Amniotic epithelial cell (primary cell): Measurements from ENCODE around the gene ABLIM2.

ENCODE experiments used
- DNase-seq: peaks from one replicate; pipeline ENCODE4 v3.0.0-alpha.2; 2010; ENCODE audit warnings: low read depth

The ABLIM2 gene

DNA sequence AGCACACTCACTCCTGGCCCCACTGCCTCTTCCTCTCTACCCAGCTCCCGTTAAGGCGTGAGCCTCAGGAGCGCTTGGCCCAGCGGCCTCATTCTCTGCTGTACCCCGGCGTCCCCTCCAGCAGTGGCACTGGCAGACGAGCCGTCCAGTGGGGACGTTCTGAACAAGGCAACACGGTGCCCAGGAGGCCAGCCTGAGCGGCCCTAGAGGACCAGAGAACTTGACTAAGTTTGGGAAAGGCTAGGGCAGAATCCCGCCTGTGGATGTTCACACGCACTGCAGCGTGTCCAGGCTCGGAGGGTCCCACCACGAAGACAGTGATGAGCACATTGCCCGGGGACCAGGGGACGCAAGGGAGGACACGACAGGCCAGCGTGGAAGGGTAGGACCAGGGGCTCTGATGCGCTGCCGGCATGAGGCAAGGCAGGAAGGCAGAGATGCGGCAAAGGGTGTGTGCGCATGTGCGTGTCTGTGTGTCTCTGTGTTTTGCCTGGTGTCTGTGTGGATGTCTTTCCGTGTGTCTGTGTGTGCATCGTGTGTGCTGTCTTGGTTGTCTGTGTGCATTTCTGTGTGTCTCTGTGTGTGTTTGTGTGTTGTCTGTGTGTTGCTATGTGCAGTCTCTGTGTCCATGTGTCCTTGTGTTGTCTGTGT lies 89.4 kb downstream of the ABLIM2 start:
- no peak for DNase-seq

DNA sequence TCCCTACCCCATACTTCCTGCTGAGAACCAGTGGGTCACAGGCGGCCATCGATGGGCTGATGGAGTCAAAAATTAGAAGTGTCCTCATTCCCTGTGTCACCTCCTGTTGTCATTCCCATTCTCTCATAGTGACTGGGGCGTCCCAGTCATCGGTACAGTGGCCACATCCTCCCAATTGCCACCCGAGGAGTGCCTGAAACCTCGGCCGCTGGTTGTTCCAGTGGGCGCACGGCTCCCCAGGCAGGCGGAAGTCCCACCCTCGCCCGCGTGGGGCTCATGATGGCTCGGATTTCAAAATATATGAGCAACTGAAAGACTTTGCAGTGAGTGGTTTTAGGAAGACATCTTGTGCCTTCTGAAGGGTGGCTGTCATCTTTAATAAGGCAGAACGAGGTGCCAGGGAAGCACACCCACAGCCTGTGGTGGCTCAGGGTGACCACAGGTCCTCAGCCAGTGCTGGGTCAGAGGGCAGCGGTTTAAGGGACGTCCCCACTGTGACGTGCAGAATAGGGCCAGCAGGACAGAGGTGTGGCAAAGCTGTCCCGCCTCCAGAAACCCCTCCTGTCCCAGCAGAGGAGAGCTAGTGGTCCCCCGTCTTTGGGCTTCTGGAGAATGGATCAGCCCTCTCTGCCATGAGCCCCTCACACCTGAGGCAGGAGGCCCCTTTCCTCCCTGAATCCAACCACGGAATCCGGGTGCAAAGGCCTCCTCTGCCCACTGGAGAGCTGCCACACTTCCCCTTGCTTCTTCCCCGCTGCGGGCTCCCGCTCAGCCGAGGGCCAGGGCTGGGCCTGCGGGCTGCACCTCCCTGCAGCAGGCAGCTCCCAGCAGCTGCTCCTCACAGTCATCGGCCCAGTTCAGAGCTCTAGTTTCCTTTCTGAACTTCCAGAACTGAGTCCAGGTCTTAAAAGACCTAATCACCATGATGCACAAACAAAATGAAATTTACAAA lies 90.4 kb downstream of the ABLIM2 start:
- DNase-seq, result no peak

DNA sequence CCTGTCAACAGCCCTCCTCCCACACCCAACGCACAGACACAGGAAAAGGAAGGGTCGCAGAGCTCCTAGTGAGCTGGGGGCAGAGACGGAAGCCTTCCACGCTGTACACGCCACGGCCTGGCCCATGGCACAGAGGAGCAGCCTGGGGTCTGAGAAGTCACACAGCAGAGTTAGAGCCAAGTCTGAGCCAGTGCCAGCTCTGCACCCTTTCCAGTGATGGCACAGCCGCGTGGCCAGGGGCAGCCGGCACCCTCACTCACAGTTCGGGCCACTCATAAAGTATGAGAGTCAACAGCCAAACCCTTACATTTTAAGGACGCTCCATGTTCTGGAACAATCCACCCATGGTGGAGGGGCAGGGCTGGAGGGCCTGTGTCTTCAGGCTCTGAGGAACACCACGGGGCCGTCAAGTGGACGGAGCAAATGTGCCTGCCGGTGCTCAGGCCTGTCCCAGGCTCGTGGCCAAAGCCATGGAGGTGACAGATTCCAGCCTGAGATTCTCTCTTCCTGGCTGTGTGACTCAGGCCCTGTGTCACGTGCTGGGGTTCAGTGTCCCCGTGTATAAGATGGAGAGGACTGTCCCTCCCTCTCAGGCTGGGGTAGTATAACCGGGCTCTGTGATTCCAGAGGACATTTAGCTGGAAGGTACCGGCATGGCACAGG lies 91.2 kb downstream of the ABLIM2 start:
- no peak for DNase-seq

DNA sequence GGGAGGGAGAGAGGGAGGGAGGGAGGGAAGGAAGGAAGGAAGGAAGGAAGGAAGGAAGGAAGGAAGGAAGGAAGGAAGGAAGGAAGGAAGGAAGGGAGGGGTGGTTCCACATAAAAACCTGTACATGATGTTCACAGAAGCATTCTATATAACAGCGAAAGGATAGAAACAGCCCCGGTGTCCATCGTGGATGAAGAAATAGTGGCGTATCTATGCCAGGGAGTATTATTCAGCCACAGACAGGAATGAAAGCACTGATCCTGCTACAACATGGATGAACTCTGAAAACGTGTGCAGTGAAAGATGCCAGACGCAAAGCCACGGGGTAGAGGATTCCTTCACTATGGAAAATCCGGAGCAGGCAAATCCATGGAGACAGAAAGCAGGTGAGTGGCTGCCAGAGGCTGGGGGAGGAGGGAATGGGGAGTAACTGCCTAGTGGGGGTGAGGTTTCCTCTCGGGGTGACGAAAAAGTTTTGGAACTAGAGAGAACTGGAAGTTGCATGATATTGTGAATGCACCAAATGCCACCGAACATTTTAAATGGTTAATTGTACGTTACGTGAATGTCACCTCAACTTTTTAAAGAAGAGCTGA lies 92.2 kb downstream of the ABLIM2 start:
- no peak for DNase-seq

DNA sequence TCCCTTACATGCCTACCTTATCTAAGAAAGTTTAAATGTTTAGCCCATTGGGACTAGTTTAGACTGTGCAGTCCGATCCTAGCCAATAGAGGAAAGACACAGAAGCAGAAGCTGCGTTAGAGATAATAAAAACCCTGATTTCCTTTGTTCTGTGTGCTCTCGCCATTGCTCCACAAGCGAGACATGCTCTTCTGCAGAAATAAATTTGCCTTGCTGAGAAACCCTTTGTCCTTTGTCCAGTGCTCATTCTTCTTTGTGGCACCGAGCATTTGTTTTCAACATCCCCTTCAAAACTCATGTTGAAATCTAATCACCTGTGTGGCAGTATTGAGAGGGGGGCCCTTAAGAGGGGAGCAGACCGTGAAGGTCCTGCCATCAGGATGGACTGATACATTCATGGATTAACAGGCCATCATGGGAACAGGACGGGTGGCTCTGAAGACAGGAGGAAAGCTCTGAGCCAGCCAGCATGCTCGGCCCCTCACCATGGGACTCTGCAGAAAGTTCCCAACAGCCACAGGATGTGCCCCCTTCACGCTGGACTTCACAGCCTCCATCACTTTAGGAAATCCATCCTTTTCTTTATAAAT lies 94.5 kb downstream of the ABLIM2 start:
- DNase-seq, result no peak

DNA sequence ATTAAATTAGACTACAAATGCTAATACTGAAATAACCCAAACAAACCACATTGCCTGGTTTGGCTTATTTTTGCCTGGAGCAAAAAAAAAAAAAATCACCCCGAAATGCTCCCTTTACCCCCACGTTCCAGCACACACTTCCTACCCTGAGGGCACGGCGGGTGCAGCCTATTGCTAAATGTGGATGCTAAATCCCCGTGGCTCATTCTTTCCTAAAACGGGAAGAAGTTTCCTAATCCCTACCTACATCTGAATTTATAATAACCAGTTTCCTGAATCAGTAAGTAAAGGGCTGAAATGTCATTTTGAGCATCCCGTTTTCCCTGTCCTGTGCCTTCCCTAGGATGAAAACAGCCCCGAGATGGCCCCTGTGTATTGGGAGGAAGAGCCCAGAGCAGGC lies 97.0 kb downstream of the ABLIM2 start:
- DNase-seq, result no peak

DNA sequence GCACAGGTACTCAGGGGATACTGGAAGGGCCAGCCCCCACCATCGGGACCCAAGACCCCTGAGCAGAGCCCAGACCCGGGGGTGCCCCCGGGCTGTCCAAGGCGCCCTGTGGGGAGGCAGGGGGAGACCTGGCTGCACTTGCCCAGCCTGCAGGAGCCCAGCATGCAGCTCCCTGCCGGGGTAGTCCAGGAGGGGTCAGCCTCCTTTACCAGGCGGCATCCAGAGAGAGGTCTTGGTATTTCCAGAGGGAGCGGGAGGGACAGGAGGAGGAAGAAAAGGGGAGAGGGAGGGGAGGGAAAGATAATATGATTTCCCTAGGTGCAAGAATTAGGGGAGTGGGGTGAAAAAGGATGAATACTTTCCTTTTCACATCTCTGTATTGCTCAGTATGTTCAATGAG lies 97.5 kb downstream of the ABLIM2 start:
- DNase-seq, result no peak

DNA sequence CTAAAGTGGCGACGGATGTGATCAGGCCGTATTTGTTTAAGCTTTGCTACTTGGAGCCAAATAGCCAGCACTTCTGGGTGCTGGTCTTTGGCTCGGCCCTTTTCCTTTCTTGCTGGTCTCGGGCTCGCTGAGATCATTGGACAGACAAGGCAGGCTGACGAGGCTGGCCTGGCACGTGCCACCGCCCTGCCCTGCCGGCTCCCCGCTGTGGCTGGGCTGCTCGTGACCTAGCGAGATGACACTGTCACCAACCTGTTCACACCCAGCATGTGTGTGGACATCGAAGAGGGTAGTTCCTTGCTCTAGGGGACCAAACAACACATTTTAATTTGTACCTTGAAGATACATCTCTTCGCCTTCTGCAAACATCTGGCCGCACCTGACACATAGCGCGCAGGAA lies 98.0 kb downstream of the ABLIM2 start:
- DNase-seq, result no peak

DNA sequence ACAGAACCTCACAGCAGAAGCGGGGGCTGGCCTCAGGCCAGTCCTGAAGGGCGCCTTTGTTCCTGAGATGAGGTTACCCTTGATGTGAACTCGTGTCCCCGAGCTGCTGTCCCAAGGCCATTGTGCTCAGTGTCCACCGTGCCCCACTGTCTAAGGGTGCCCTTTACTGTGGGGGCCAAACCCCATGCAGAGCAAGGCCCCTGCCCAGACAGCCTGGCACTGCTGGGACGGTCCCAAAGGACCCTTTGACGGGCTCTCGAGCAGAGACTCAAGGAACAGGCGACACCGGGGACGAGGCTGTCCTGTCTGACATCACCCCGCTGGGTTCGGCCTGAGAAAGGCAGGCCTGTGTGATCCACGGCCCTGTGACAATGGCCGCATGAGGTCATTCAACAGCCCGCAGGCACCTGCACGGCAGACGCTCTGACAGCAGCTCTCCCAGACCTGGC lies 100.6 kb downstream of the ABLIM2 start:
- no peak for DNase-seq

DNA sequence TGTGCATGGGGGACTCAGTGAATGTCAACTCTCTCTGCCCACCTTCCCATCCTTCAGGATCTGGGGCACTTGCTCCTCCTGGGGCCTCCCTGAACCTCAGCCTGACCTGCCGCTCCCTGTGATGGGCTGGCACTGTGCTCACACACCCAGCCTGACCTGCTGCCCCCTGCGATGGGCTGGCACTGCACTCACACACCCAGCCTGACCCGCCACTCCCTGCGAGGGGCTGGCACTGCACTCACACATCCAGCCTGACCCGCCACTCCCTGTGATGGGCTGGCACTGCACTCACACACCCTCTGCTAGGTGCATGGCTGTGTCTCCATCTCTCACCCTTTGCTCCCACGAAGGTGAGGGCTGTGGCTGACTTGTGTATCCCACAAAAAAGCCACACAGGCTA lies 103.4 kb downstream of the ABLIM2 start:
- no peak for DNase-seq

DNA sequence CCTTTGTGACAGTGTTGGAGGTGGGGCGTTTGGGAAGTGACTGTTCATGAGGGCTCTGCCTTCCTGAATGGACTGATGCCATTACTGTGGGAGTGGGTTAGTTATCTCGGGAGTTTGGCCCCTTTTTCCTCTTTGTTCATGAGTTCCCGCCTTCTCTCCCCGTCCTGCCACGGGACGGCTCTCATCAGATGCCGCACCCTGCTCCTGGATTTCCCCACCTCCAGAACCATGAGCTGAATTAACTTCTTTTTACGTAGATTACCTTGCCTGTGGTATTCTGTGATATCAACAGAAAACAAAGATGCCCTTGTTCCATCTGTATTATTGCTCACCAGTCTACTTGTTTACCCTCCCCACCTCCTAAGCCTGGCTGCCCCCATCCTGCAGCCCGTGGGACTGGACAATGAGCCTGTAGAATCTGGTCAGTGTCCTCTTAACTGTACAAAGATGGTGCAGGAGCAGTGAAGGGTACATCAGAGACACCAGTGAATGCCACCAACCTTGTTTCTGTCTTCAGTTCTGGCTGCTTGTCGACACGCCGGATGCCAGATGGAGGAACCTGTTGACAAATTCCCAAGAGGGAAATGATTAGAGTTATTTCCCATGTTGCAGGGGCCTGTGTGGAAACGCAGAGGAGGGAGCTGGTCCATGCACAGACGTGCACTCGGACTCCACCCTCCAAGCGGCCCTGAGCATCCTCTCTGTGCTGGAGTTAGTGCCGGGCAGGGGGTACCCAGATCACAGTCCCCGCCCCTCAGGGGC lies 104.7 kb downstream of the ABLIM2 start:
- DNase-seq, result no peak

DNA sequence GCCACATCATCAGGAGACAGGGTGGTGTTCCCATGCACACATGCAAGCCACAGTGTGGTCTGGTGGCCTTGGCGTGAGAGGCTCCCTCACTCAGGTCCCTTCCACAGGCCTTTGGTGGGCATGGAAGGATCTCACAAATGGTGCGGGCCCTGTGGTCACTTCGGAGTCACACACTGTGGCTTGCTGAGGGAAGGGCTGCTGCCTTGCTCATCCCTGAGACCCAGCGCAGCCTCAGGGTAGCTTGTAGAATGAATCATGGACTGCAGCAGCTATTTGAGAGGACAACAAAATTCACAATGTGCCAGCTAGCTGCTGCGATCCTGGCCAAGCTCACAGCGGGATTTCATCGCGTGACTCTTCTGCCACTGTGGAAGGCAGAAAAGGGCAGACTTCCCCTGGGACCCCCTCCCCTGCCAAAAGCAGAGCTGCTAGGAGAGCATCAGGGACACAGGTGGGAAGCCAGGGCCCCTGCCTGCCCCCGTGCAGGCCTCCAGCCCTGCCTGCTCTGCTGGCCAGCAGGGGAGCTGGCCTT lies 106.4 kb downstream of the ABLIM2 start:
- DNase-seq, result no peak

DNA sequence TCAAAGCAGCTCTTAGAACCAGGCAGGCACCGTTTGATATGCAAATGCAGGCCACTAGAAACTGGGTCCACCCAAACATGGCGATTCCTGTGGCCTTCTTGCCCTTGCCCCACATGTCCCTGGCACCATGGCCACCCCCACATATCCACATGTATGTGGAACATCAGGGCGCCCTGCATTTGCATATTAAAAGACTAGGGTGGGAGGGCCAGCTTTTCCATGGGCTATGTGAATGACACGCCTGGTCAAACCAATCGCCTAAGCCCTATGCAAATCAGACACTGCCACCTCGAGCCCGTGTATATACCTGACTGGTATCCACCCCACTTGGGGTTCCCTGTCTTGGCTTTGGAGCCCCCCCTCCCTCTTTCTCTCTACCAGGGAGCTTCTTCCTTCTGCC lies 107.0 kb downstream of the ABLIM2 start:
- no peak for DNase-seq

DNA sequence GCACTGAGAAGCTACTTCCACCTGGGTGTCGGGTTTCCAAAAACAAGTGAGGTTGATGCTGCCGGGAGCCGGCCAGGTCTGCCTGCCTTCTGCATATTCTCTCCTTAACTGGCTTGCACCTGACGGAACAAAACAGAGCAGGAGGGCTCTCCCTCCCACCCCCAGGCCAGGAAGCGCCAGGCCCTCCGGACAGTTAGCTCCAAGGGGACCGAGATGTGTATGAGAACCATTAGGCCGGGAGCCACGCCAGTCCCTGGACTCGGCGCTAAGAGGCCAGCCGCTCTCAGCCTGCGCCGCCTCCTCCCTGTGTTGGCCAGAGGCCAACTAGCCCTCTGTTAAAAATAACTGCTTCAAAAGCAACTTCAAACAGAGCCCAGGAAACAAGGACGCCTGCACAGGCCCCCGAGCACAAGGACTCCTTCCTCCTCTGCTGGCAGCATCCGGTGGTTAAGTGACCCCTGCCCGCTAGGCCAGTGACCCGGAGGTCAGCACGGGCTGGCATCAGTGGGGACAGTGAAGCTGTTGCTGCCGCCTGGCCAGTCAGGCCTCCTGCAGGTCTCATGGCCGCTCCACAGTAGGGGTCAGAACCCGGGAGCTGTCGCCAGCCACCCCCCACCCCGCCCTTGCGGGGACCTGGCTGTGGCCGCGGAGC lies 107.9 kb downstream of the ABLIM2 start:
- DNase-seq, result no peak

DNA sequence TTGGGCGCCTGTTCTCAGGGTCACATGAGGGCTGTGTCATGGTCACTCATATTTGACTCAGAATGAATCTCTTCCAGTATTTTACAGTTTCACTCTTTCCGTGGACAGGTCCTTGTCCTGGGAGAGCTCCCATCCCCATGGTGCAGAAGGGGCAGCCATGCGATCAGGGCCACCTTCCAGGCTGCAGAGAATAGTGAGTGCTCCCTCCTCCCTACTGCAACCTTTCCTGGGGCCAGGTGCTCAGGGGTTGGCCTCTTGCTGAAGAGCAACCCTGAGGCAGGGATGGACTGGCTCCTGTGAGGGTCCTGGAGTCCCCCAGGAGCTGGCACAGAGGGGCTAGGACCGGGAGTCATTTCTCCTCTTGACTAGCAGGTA lies 108.4 kb downstream of the ABLIM2 start:
- DNase-seq, result no peak

DNA sequence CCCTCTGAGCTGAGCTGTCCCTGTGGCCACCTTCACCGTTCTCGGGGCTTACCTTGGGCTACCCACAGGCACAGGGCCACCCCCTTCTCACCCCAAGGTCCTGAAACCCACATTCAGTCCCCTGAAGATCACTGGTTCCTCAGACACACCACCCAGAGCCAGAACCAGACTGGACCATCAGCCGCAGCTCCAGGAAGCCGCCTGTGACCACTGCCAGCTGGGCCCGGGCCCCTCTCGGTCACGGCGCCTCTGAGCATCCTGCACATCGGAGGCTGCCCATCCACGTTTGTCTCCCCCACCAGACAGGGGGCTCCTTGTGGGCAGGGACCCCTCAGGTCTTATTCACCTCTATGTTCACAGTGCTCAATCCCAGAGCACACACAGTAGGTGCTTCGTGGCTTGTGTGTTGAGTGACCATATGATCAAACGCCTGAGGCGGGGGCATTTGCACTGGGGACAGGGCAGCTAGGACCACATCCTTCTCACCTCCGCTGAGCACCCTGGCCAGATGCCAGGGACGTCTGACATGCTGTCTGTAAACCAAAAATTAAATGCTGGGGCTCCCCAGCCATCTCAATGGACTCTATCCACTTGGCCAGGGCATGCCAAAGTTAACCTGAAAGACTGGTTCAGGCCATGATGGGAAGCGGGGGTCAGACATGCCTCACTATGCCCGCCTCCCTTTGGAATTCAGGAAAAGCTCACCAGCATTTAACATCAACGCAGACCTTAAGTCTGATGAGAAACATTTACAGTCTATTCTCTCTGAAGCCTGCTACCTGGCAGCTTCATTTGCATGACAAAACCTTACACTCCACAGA lies 109.5 kb downstream of the ABLIM2 start:
- no peak for DNase-seq

DNA sequence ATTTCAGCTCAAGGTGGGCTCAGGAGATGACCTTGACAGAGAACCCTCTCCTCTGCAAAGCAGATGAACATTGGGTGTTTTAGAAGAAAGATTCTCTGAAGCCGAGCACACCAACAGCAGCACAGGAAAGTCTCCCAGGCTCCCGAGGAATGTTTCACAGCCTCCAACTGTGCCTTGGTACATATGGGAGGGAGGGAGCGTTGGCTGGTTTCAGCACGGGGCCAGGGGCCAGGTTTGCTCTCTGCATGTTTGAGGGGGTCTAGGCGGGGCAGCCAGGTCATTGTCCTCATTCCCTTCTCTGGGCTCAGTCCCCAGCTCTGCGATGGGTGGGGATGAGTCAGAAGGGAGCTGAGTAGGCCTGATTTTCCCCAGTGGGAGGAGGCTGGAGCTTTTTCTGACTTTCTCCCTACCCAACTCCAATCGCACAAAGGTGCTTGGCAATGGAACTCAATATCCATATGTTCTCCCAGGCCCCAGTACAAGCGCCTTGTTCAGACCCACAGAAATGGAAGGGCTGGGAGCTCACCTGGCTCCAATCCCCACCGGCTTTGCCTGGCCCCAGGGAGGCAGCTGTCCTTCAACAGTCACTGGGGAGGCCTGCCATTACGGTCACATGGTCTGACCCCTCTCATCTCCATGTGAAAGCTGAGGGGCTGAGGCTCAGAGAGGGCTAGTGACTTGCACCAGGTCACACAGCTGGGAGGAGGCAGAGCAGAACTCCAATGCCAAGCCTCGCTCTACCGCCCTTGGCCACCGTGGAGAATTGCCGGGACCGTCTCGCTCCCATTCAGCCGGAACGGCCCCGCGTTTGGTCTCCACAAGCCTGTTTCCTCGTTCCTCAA lies 110.6 kb downstream of the ABLIM2 start:
- no peak for DNase-seq

DNA sequence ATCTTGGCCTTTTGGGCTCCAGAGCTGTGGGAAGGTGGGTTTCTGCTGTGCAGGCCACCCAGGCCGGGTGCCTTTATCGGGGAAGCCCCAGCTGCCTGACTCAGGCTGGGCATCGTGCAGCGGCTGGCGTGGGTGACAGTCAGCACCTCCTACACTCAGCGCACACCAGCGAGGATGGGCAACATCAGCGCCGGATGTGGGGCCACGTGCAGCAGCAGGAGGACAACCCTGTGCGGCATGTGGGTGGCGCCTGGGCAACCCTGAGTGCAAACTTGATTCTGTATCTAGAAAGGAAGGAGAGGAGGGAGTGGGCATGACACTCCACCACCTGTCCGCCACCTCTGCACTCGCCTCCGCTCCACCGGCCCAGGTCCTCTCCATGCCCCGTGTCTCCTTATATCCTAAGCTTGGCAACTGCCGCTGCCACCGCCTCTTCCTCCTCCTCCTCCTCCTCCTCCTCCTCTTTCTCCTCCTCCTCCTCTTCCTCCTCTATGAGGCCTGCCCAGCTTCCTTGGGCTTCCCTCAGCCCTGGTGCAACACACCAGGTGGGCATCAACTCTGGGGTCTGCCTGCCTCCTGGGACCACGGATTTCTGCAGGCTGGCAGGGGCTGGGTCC lies 111.6 kb downstream of the ABLIM2 start:
- DNase-seq, result no peak
